Panc1 (cell line): ENCODE results near the gene MTPN.

Experiments used
- CTCF ChIP-seq: fragments of 450-650 bp; IDR thresholded peaks from 2 replicates; pipeline ENCODE4 v1.5.1; 2017; ENCODE audit warnings: mild to moderate bottlenecking
- POLR2AphosphoS5 ChIP-seq: IDR thresholded peaks from 2 replicates; pipeline ENCODE4 v1.6.1; 2012; ENCODE audit warnings: mild to moderate bottlenecking, low read depth, low read length, moderate library complexity
- REST ChIP-seq, 2 experiments: IDR thresholded peaks; 2 replicates each; pipeline ENCODE4 v1.6.1; 2011 to 2012; ENCODE audit warnings: low read depth in 2 of 2, control low read depth in 1 of 2, low read length in 1 of 2, mild to moderate bottlenecking in 1 of 2, moderate library complexity in 1 of 2; ENCODE audit not compliant: insufficient read depth in 1 of 2
- SIN3A ChIP-seq: IDR thresholded peaks from 2 replicates; pipeline ENCODE4 v1.6.1; 2012; ENCODE audit warnings: low read depth, mild to moderate bottlenecking, low read length, moderate library complexity, borderline replicate concordance; ENCODE audit not compliant: insufficient read depth

- TF ChIP-seq CTCF (no peak), SIN3A (no peak), POLR2AphosphoS5 (no peak), REST (IDR thresholded peaks at IDR 0.05; ENCODE audit: insufficient read depth in 1 of 2, low read depth in 2 of 2, low read length in 1 of 2) (no peak)
Measured at GRCh38 chr7:135888740-135889139, 88.4 kb downstream of the MTPN start.
